H1 (cell line): ENCODE results near the gene FN3KRP. TPM values are rescaled to one million over a fixed set of nuclear protein-coding genes. Genes with fewer than 3 reads are reported as not detected.

Experiments used
- CHD1 ChIP-seq: IDR thresholded peaks from 2 replicates; pipeline ENCODE4 v1.6.1; 2012; ENCODE audit warnings: low read depth, low read length, improper control_type of control experiment
- EGR1 ChIP-seq: IDR thresholded peaks from 2 replicates; pipeline ENCODE4 v1.6.1; 2011; ENCODE audit warnings: low read depth, low read length, borderline replicate concordance
- GTF2F1 ChIP-seq: IDR thresholded peaks from 2 replicates; pipeline ENCODE4 v1.6.1; 2012; ENCODE audit warnings: low read depth, low read length, improper control_type of control experiment, borderline replicate concordance
- JUND ChIP-seq: IDR thresholded peaks from 2 replicates; pipeline ENCODE4 v1.6.1; 2011; ENCODE audit warnings: mild to moderate bottlenecking, improper control_type of control experiment, low read length
- KDM5A ChIP-seq: fragments of 200-600 bp; IDR thresholded peaks from 2 replicates; pipeline ENCODE4 v1.7.1; 2012; ENCODE audit warnings: mild to moderate bottlenecking, low read length, inconsistent platforms, mixed read lengths
- SUZ12 ChIP-seq: fragments of 200-600 bp; sonication (generic); IDR thresholded peaks from 2 replicates; pipeline ENCODE4 v1.6.1; 2012; ENCODE audit warnings: mild to moderate bottlenecking, inconsistent platforms, low read length, moderate library complexity, mixed read lengths
- polyA plus RNA-seq, 7 experiments: library from polyadenylated mRNA; depleted of rRNA in 3 of 7; stranded (reverse) in 5 of 7; unstranded in 2 of 7; fragments of >200 nt in 5 of 7; fragments of 200-250 nt in 2 of 7; gene quantifications; 1 replicate in 5 of 7; 2 replicates in 1 of 7; 4 replicates in 1 of 7; pipeline versions ENCODE4 v1.2.1 to v1.2.3, GENCODE V29; 2011 to 2013; ENCODE audit warnings: missing spikeins in 2 of 7, mixed read lengths in 2 of 7
- total RNA-seq: library from RNA; stranded (reverse); fragmentation: NEBNext Ultra II Directional; extraction: Animal tissue kit (Norgen Biotek cat#: 25700); gene quantifications from 2 replicates; pipeline ENCODE4 v1.2.1, GENCODE V29; 2021

The FN3KRP gene
- total and polyA plus RNA-seq, 2 of the 8 experiments (the other 6 are each of a cell fraction or from before 2014, with no cell fraction given) = 18.1 to 21.4 TPM

DNA sequence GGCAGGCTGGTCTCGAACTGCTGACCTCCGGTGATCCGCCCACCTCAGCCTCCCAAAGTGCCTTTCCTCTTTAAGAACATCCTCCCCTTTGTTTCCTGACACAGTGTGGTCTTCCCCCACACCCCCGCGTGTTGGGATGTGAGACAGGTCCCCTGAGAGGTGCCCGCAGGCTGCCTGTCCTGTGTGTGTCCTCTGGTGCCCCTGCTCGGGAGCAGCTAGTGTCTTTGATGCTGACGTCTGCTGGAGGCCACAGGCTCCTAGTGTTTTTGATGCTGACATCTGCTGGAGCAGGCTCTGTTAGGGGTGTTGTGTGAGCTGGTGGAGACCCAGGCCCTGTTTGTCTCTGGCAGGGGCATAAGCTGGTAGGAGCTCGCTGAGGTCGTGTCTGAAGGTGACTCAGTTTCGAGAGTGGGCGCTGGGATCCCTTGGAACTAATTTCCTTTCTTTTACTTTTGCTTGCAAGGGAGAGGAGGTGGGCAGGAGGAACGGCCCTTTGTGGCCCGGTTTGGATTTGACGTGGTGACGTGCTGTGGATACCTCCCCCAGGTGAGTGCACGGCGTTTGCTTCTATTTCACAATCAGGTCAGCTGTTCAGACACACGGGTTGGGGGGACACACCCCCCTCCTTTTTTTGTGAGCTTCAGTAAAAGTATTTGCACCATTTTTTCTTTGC lies 6.0 kb downstream of the FN3KRP start (continued):
- TF ChIP-seq JUND (no peak), SUZ12 (no peak), GTF2F1 (no peak), EGR1 (no peak), KDM5A (no peak), CHD1 (no peak)
